Stimulated activated CD8-positive, alpha-beta memory T cell treated with anti-CD3 and anti-CD28 coated beads, Interleukin-15, amount 100 ng/mL, for 1 hour (primary cell): Measurements from ENCODE around the gene NCKAP5L.
A peak's percentile ranks its signal among the peaks of the same experiment; 100 is the strongest.
"Not testable (repeated sequence)": the region's sequence is repeated elsewhere in the genome, so short reads cannot be mapped to it uniquely, and the experiment has no call there.

Source experiments
- DNase-seq: peaks from one replicate; pipeline ENCODE4 v3.0.0-alpha.2; 2020; ENCODE audit warnings: low read depth

NCKAP5L gene

DNA sequence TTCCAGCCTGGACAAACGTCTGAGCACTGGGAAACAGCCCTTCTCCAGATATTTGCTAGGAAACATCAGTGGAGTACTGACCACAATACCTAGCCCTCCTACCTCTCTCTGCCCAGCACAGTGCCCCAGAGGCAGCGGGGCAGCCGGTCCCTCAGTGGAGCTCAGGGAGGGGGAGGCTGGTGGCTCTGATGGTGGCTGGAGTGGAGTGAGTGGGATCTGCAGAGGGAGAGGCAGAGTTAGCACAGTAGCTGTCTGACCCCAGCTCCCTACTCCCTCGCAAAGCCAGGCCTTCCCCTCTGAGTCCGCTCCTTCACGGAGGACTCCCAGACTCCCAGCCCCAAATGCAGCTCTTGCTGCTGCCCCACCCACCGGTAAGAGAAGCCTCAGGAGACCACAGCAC is 30.0 kb downstream of the NCKAP5L start:
- no peak for DNase-seq

DNA sequence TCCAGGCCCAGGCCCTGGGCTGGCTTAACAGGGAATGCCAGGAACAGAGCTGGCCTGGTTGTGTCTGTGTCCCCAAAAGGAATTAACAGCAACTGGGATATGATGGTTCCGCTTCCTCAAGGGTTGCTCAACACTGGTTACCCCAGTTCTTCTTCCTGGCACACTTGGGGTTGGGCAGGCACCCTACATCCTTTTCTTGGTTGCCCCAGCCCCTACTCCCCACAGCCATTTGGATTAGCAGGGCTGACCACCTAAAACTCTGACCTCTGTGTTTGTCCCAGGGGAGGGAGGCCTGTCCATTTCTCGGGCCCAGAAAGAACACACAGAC is 30.8 kb downstream of the NCKAP5L start:
- DNase-seq, result no peak

DNA sequence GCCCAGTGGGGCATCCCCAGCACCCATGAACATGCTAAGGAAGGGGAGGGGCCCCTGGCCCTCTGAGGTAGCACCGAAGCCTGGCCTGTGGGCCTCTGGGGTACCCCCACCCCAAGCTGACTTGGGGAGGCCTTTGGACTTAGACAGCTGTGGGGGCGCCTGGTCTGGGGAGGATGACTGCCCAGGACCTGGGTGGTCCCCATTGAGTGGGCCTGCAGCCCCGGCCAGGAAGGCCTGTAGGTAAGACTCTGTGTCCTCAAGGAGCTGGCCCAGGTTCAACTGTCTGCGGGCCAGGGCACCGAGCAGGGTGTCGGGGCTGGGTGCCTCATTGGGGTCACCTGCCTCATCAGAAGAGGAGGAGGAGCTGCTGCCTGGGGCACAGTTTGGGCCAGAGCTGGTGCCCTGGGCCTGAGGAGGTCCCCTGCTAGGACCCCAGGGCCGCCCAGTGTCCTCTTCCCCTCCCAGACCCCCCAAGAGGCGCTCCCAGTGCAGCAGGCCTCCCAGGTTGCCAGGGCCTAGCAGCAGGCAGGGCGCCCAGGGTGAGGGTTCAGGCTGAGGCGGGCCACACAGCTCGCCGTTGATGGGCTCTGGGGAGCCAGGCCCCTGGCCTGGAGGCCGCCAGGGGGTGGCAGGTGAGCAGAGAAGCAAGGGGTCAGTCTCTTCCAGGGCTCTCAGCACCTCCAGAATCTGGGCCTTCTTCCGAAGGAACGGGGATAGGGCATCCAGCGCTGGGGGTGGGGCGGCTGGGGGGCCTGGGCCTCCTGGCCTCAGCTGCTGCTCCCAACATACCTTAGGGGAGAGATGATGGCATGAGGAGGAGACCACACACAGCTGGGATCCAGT is 31.4 kb downstream of the NCKAP5L start:
- DNase-seq, result no peak

DNA sequence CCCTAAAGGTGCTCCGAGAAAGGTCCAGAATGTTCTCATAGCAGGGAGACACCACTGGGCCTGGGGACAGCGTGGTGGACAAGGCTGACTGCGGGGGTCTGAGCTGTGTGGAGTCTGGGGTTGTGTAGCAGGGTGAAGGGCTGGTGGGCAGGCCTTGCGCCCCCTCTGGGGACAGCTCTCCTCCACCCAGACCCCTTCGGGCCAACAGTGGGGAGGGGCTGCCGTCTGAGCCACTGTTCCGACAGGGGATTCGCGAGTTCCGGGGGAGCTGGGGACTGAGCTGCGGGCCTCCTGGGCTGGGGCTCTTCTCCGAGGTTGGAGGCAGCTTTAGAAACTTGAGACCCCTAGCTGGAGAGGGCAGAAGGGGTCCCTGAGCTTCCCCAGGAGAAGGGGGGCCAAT is 32.1 kb downstream of the NCKAP5L start:
- DNase-seq, result no peak

DNA sequence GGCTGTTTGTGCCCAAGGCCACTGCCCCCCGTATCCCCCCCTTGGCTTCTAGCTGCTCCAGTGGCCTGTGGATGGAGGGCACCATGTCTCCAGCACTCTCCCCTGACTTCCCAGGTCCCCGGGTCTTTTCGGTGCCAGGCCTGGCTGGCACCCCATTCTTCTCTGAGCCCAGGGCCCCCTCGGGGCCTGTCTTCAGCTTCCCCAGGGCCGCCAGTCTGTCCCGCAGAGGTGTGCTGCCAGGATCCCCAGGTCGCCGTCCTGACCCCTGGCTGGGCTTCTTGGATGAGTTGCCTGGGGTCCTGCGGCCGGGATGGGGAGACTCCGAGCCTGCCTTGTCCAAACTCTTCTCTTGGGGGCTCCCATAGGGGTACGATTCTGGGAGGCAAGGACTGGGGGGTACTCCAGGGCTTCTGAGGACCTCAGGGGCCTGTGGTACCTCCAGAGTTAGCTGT is 32.5 kb downstream of the NCKAP5L start:
- no peak for DNase-seq

DNA sequence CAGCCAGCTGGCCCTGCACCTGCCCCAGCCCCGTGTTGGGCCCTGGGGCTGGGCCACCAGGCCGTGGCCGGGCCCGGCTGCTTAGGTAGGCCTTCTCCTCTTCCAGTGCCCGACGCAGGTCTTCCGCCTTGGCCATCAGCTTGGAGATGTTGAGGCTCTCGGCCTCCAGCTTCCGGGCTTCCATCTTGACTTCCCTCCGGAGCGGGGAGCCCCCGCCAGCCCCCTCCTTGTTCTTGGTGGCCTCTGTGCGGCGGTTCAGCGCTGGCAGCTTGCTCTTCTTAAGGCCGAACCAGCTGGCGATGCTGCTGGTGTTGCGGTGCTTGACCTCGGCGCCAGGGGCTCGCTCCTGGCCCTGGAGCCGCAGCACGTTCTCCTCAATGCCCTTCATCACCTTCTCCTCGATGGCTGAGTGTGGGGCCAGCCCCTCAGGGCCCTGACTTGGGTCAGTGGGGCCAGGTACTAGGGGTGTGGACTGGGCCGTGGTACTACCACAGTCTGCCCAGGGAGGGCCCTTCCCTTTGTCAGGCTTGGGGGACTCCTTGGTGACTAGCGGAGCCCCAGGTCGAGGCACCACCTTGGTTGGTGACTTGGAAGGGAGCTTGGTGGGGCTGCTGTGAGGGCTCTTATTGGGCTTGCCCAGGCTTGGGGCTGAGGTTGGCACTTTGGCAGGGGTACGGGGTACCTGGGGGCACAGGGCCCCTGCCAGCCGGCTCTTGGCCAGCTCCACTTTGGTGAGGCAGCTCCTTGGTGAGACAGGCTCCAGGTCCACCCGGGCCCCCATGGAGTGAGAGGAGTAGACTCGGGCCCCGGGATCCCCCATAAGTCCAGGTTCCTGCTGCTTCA is 33.2 kb downstream of the NCKAP5L start:
- DNase-seq, result no peak

DNA sequence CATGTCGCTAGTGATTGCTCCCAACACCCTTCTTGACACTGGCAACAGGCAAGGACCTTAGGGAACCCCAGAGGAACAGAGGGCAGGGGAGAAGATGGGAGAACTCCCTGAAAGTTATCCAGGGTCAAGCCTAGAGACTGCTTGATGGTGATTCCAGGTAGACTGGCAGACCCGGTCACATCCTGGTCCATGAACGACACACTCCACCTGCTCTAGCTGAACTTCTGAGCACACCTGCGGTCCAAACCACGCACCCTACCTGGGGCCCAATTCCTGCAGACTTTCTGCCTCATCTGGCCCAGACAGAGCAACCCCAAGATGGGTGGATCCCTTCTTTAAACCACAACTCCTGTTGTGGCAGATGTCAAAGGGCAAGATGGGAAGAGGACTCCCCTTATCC is 34.2 kb downstream of the NCKAP5L start:
- DNase-seq, result no peak

DNA sequence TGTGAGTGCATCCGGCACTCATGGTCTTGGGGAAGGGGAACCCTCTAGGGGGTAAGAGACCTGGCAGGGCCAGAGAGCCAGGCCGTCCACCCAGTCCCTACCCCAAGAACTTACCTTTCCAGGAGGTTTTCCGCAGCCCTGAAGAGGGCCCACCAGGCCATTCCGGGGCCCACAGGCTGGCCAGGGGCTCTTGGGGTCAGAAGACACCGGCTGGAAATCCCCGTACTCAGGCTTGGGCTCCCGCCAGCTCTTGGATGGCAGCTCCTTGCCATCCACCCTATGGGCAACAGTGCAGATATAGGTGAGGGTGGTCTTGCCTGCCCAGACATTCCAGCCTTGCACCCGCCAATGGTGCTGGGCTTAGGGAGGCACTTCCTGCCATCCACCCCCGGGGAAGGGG is 34.6 kb downstream of the NCKAP5L start:
- no peak for DNase-seq

DNA sequence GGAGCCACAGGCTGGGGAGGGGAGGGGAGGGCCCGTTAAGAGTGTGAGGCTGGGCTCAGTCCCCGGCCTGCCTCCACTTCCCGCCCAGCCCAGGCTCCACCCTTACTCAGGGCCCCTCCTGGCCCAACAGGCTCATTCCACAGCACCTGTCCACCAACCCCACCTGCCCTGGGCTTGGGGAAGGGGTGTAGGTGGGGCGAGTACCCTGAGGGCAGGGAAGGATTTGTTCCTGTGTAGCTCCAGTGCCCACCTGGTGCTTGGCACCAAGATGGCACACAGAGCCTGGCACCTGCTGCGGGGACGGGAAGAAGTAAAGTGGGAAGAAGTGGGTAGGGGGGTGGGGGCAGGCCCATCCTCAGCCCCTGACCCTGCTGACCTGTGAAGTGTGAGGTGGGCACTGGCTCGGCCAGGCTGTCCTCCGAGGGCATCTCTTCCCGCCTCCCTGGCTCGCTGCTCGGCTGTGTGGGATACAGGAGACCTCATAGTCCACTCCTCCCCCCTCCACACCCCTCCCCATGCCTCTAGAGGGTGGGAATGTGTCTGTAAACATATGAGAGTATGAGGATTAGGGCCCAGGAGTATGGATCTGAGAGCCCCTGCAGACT is 35.1 kb downstream of the NCKAP5L start:
- no peak for DNase-seq

DNA sequence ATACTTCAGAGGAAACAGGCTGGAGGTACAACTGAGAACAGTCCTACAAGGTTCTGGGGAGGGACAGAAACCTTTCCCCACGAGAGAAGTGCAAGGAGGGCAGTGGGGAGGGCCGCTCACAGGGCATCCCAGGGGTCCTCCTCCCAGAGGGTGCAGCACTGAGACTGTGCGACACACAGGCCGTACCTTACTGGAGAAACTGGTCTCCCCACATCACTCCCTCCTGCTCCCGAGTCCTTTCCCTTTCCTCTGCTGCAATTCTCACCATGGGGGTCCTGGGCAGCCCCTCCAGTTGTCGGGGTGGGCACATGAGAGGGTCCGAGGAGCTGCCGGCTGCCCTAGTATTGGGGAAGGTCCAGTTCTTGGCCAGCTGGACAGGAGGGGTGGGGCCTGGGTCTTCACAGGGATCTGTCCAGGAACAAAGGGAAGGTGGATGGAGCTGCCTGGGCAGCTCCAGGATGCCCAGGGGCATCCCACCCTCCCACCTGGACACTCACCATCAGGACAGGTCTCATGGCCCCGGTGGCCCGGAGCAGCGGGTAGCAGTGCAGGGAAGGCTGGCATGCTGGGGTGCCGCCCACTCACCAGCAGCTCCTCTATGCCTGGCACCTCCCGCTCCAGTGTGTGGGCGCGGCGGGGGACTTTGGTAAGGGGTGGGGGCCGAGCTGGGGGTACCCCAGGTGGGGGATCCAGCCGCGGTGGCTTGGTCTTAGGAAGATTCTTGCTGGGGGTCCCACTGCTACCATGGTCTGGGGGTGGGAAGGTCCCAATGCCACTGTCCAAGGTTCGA is 35.8 kb downstream of the NCKAP5L start:
- DNase-seq, result no peak

DNA sequence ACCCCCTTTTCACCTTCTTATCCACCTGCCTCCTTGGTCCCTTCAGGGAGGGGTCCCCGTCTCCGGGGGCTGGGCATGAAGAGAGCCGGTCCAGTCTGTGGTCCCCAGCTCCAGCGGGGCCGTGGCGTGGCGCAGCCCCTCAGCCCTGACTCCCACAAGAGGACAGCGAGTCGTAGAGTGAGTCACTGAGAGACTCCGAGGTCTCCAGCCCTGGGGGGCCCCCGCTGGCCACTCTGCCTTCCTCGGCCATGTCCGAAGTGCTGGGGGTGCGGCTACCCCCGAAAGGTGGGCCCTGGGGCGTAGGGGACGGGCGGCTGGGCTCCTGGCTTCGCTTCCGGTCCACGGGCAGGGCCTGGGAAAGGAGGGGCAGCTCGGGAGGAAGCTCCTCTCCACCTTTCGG is 36.5 kb downstream of the NCKAP5L start:
- DNase-seq, result no peak

DNA sequence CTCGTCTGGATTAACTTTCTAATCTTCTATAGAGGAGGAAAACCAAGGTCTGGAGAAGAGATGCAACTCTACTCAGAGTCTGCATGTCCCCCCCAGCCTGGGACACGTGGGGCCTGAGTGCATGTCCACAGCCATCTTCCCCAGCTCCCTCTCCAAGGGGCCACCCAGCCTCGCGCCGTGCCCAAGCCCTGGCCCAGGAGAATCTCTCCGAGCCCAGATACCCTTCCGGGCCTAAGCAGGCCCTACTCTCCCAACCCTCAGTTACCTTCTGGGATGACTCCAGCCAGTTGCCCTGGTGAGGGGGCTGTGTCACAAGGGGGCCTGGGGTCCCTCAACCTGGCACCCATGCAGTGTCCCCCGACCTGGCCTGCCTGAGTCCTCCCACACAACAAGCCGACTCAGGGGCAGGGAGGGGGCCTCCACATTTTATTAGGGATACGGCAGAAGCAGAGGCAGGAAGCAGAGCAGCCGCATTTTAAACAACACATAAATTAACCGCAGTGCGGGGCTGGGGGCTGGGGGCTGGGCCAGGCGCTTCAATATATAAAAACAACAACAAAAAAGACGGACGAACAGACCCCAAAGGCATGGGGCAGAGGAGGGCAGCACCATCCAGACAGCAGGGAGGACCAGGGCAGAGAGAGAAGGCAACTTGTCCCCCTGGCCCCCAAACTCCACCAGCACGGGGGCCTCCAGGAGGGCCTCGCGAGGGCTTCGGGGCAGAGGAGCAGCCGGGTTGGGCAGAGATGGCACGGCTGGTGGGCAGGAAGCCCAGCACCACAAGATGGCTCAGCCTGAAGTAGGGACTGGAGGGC is 37.3 kb downstream of the NCKAP5L start:
- no peak for DNase-seq

DNA sequence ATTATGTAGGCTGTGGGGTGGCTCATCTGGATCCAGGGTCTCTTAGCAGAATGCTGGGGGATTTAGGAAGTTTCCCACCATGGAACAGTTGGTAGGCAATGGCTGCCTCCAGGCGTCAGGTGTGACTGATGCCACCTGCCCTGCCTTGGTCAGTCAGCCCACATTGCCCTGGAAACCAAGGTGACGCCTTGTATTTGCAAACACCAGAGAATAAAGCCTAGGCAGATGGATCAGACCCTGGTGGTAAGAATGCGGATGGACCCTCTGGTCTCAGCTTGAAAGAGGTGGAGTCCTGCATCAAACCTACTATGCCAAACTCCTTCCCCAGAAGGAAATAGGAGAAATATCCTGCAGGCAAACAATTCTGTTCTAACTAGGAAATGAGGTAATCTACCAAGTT is 38.2 kb downstream of the NCKAP5L start:
- no peak for DNase-seq

DNA sequence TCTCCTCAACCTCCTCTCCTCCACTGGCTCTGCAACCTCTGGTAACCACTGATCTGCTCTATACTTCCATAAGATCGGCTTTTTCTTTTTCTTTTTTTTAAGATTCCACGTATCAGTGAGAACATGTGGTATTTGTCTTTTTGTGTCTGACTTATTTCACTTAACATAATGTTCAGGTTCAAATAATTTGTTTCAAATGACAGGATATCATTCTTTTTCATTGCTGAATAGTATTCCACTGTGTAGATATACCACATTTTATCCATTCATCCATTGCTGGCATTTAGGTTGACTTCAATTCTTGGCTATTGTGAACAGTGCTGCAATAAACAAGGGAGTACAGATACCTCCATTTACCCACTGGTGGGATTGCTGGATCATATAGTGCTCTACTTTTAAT is 40.5 kb downstream of the NCKAP5L start:
- no peak for DNase-seq

DNA sequence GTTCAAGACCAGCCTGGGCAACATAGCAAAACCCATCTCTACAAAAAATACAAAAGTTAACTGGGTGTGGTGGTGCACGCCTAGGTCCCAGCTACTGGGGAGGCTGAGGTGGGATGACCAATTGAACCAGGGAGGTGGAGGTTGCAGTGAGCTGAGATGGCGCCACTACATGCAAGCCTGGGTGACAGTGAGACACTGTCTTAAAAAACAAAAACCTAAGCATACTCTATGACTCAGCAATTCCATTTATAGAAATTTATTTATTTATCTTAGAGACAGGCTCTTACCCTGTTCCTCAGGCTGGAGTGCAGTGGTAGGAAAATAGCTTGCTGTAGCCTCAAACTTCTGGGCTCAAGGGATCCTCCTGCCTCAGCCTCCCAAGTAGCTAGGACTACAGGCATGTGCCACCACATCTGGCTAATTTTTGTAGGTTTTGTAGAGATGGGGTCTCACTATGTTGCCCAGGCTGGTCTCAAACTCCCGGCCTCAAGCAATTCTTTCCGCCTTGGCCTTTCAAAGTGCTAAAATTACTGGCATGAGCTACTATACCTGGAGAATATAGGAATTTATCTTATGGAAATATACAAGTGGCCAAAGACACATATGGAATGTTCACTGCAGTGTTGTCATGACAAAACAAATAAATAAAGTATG is 43.3 kb downstream of the NCKAP5L start:
- no peak for DNase-seq

DNA sequence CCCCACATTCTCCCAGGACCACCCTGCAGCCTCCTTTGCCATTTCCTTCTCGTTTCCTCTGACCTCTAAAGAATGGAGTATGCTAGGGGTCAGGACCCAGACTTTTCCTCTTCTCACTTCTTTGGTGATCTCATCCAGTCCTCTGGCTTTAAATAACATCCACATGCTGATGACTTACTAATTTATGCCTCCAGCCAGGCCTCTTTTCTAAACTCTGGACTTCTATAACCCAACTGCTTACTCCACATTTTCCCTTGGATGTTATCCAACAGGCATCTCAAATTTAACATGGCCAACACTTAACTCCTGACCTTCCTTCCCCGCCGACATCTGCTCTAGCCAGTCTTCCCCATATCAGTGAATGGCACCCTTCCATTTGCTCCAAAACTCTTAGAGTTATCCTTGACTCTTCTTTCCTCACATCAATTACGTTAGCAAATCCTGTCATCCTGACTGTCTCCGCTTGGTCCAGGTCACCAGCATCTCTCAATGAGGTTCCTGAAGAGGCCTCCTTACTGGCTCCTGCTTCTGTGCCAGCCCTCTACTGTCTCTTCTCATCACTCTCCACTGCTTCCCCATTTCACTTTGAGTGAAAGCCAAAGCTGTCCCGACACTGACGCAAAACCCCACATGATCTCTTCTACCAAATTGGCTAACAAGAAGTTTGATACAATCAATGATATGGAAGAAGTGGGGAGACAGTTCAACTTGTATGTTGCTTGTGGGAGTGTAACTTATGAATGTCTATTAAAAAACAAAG is 44.1 kb downstream of the NCKAP5L start:
- no peak for DNase-seq

DNA sequence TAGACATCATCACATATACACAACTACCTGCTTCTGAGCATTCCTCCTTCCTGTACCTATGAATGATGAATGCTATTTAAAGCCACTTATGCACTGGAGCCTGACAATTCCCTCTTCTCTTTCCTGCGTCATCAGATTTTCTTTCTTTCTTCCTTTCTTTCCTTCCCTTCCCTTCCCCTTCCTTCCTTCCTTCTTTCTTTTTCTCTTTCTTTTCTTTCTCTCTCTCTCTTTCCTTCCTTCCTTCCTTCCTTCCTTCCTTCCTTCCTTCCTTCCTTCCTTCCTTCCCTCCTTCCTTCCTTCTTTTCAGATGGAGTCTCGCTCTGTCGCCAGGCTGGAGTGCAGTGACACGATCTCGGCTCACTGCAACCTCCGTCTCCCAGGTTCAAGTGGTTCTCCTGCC is 47.3 kb downstream of the NCKAP5L start:
- not testable (repeated sequence) for DNase-seq

DNA sequence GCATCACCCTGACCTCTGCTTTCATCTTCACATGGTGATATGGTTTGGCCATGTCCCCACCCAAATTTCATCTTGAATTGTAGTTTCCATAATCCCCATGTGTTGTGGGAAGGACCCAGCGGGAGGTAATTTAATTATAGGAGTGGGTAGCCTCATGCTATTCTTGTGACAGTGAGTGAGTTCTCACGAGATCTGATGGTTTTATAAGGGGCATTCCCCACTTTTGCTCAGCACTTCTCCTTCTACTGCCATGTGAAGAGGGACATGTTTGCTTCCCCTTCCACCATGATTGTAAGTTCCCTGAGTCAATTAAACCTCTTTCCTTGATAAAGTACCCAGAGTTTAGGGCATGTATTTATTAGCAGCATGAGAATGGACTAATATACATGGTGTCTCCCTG is 48.6 kb downstream of the NCKAP5L start:
- no peak for DNase-seq

DNA sequence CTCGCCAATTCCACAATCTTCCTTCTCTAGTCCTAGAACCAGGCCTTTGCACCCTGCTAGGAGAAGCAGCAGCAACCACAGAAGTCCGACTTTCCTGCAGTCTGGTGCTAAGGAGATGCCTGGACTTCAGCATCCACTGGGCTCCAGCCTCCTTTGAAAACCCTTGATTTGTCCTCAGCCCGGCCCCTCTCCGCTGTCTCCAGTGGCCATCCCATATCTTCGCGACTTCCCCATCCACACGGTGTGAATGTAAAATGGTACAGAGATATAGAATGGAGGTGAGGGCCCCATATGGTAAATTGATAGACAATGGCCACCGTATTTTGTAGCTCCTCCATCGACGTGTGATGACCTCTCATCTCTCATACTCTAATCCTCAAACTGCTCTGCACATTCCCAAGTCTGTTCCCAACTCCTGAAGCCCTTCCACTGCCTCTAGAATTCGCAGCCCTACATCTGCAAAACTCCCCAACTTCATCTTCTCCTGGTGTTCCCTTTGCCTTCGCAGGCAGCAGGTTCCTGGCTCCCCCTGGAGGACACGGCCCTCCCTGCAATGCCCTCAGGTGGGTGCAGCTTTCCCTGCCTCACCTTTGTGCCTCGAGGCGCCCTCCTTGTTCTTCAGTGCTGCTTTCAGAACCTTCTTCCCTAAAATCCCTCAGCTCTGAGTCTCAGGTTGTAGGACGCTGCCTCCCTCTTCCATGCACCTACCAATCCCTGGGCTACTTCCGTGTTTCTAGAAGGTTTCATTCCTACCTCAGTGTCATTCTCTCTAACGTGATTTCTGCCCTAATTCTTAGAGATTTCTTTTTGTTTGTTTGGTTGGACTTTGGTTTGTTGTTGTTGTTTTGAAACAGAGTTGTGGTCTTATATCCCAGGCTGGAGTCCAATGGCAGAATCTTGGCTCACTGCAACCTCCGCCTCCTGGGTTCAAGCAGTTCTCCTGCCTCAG is 50.1 kb downstream of the NCKAP5L start:
- peak; percentile 67 for DNase-seq
